ENCODE results near the gene CPLANE2.
"Not testable (repeated sequence)": the region's sequence is repeated elsewhere in the genome, so short reads cannot be mapped to it uniquely, and the experiment has no call there.

Gene CPLANE2

GRCh38 chr1:16249596-16250241, 12.7 kb upstream of the CPLANE2 start:
- TF ChIP-seq CTCF (IDR thresholded peaks at IDR 0.05; ENCODE audit: insufficient read depth, missing control alignments), result no peak
- FAIRE-seq (no peak), DNase-seq (ENCODE audit: insufficient read length, low spot score) (no peak)

- no peak for TF ChIP-seq CTCF (IDR thresholded peaks at IDR 0.05; ENCODE audit: insufficient read depth, missing control alignments)
- DNase-seq (ENCODE audit: insufficient read length, low spot score) (no peak), FAIRE-seq (no peak)
Observed at GRCh38 chr1:16248603-16249516, 11.9 kb upstream of the CPLANE2 start.

- TF ChIP-seq CTCF (IDR thresholded peaks at IDR 0.05; ENCODE audit: insufficient read depth, missing control alignments), result no peak
- no peak for DNase-seq (ENCODE audit: insufficient read length, low spot score)
- no peak for FAIRE-seq
Observed at GRCh38 chr1:16248007-16248436, 11.0 kb upstream of the CPLANE2 start.

- DNase-seq (ENCODE audit: insufficient read length, low spot score) (no peak), FAIRE-seq (no peak)
- TF ChIP-seq CTCF (IDR thresholded peaks at IDR 0.05; ENCODE audit: insufficient read depth, missing control alignments), result no peak
Observed at GRCh38 chr1:16247441-16247840, 10.5 kb upstream of the CPLANE2 start.

- no peak for DNase-seq (ENCODE audit: insufficient read length, low spot score)
- no peak for TF ChIP-seq CTCF (IDR thresholded peaks at IDR 0.05; ENCODE audit: insufficient read depth, missing control alignments)
- no peak for FAIRE-seq
Observed at GRCh38 chr1:16246961-16247360, 10.0 kb upstream of the CPLANE2 start.

- not testable (repeated sequence) for FAIRE-seq; DNase-seq (ENCODE audit: insufficient read length, low spot score)
Observed at GRCh38 chr1:16246239-16246638, 9.3 kb upstream of the CPLANE2 start.

GRCh38 chr1:16245476-16246196, 8.7 kb upstream of the CPLANE2 start:
- FAIRE-seq (no peak), DNase-seq (ENCODE audit: insufficient read length, low spot score) (no peak)
- no peak for TF ChIP-seq CTCF (IDR thresholded peaks at IDR 0.05; ENCODE audit: insufficient read depth, missing control alignments)

Measured in D721Med (cell line).